Osteocyte (in vitro differentiated cells): Measurements from ENCODE around the gene NEK9. TPM values are rescaled to one million over a fixed set of nuclear protein-coding genes. Genes with fewer than 3 reads are reported as not detected.

ENCODE experiments used
- DNase-seq: peaks from one replicate; pipeline ENCODE4 v3.0.0; 2021; ENCODE audit warnings: mixed read lengths; ENCODE audit not compliant: unreplicated experiment; ENCODE audit errors: extremely low spot score
- H3K27ac Mint-ChIP-seq: one replicate; pipeline ENCODE4 v1.8.0; 2021; ENCODE audit warnings: mild to moderate bottlenecking, mixed read lengths; ENCODE audit not compliant: unreplicated experiment
- H3K27me3 Mint-ChIP-seq: one replicate; pipeline ENCODE4 v1.8.0; 2021; ENCODE audit warnings: mixed read lengths; ENCODE audit not compliant: unreplicated experiment
- H3K36me3 Mint-ChIP-seq: one replicate; pipeline ENCODE4 v1.8.0; 2021; ENCODE audit warnings: mixed read lengths; ENCODE audit not compliant: unreplicated experiment
- H3K4me1 Mint-ChIP-seq: one replicate; pipeline ENCODE4 v1.8.0; 2021; ENCODE audit warnings: mixed read lengths; ENCODE audit not compliant: unreplicated experiment
- H3K4me3 Mint-ChIP-seq: one replicate; pipeline ENCODE4 v1.8.0; 2021; ENCODE audit warnings: mild to moderate bottlenecking, moderate library complexity, mixed read lengths; ENCODE audit not compliant: unreplicated experiment
- H3K9me3 Mint-ChIP-seq: one replicate; pipeline ENCODE4 v1.8.0; 2021; ENCODE audit warnings: mixed read lengths; ENCODE audit not compliant: unreplicated experiment
- CTCF ChIP-seq: fragments of 200-600 bp; sonication (generic); IDR thresholded peaks from 2 replicates; pipeline ENCODE4 v1.5.0; 2021; ENCODE audit warnings: antibody characterized with exemption, mild to moderate bottlenecking, moderate library complexity
- total RNA-seq: library from RNA; stranded (reverse); gene quantifications from 2 replicates; pipeline ENCODE4 v1.2.1, GENCODE V29; 2021

The NEK9 gene
- total RNA-seq, 1 donor from 2014 or later, result 117 TPM

DNA sequence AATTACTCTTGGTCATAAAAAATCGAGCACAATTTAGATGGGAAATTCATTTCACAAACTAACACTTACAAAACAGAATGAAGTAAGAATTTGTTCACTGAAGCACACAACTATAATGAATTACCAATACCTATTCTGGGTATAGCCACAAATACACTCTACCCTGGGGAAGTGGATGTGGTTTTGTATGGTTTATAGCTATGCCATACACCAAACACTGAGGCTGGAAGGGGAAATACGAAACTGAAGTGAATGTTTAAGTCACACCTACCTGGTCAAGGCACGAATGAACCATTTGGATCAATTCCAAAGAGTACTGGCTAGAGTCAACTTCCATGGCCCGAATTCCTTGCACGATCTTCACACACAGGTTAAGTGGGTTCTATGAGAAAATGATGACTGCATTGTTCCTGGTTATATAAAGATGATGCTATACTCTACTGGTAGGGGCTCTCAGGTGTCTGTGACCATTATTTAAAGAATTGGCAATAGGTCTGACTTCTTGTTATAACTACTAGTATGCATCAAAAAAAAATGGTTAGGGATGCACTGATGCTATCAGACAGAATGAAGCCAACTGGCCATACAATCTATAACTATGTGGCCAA, 12.8 kb downstream of the NEK9 start:
- no peak overlapping the region for H3K4me3 Mint-ChIP-seq
- no peaks in the 10 kb centered on the region for H3K9me3 Mint-ChIP-seq
- H3K4me1 Mint-ChIP-seq, result no peaks in the 10 kb centered on the region
- peaks cover 63% of the 10 kb centered on the region for H3K36me3 Mint-ChIP-seq
- H3K27ac Mint-ChIP-seq, result no peak overlapping the region
- TF ChIP-seq CTCF, result no peak
- DNase-seq, result no peak
- no peaks in the 10 kb centered on the region for H3K27me3 Mint-ChIP-seq

DNA sequence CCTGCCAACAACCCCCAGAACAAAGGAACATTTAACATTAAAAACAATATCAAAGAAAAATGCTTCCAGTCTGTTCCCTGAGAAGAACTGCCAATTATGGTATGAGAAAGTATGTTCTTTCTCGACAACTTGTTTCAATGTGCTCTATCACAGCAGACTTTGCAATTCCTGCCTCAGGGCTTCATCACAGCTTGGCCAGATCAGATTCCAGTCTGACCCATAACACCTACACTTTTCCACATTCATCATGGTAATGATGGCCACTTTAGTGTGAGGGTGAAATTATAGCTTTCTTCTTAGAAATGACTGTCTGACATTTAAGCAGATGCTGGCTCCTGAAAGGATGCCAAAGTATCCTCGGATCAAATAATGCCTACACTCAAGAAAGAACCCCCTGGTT, 17.0 kb downstream of the NEK9 start:
- TF ChIP-seq CTCF, result no peak
- H3K4me3 Mint-ChIP-seq, result no peak overlapping the region
- DNase-seq, result no peak
- no peaks in the 10 kb centered on the region for H3K9me3 Mint-ChIP-seq
- no peak overlapping the region for H3K27ac Mint-ChIP-seq
- H3K36me3 Mint-ChIP-seq, result peaks cover 65% of the 10 kb centered on the region
- no peaks in the 10 kb centered on the region for H3K4me1 Mint-ChIP-seq
- H3K27me3 Mint-ChIP-seq, result no peaks in the 10 kb centered on the region

- Mint-ChIP-seq H3K4me1 (no peaks in the 10 kb centered on the region), H3K36me3 (peaks cover 65% of the 10 kb centered on the region), H3K27me3 (no peaks in the 10 kb centered on the region), H3K27ac (no peak overlapping the region), H3K4me3 (no peak overlapping the region), H3K9me3 (no peaks in the 10 kb centered on the region)
- DNase-seq, result no peak
- TF ChIP-seq CTCF, result no peak
Observed at GRCh38 chr14:75107186-75107585, 19.7 kb downstream of the NEK9 start.

GRCh38 chr14:75101491-75101890, 25.4 kb downstream of the NEK9 start:
- Mint-ChIP-seq H3K27me3 (no peaks in the 10 kb centered on the region), H3K4me1 (no peaks in the 10 kb centered on the region), H3K27ac (no peak overlapping the region), H3K9me3 (no peaks in the 10 kb centered on the region), H3K36me3 (peaks cover 63% of the 10 kb centered on the region), H3K4me3 (no peak overlapping the region)
- no peak for DNase-seq
- TF ChIP-seq CTCF, result no peak

- Mint-ChIP-seq H3K9me3 (no peaks in the 10 kb centered on the region), H3K27ac (no peak overlapping the region), H3K4me3 (no peak overlapping the region), H3K27me3 (no peaks in the 10 kb centered on the region), H3K36me3 (peaks cover 56% of the 10 kb centered on the region), H3K4me1 (no peaks in the 10 kb centered on the region)
- TF ChIP-seq CTCF, result no peak
- DNase-seq, result no peak
Observed at GRCh38 chr14:75098682-75099081, 28.2 kb downstream of the NEK9 start.
